K562 (cell line): Measurements from ENCODE around the gene WFDC13. TPM values are rescaled to one million over a fixed set of nuclear protein-coding genes. Genes with fewer than 3 reads are reported as not detected.

Source experiments
- ATAC-seq: fragments of 200-7000 bp; cut with Tn5 transposase; 3 replicates; pipeline ENCODE4 v1.9.1; 2020; ENCODE audit warnings: moderate library complexity
- BruUV-seq: library from RNA; stranded (reverse); fragments of 400-500 nt; replicated peaks from 2 replicates; lab custom pipeline; 2021; lab: Mats Ljungman, UMichigan
- CTCF ChIA-PET: fragments of 300-600 bp; formaldehyde crosslinking; extraction: SDS; loops from one replicate; lab custom pipeline; 2021; ENCODE audit warnings: low intra/inter-chr PET ratio; lab: Yijun Ruan, JAX
- POLR2A ChIA-PET: fragments of 300-600, 350-650 bp; sonication (Branson Sonifier 250); formaldehyde crosslinking; extraction: SDS; loops from one replicate; lab custom pipeline; 2021; ENCODE audit warnings: antibody characterized with exemption, inconsistent platforms; lab: Yijun Ruan, JAX
- DNase-seq, 4 experiments: peaks; one replicate each; pipeline versions ENCODE4 v3.0.0 to v3.0.0-alpha.2; 2011 to 2018; ENCODE audit warnings: low spot score in 3 of 4, mixed read lengths in 3 of 4; ENCODE audit errors: extremely low read depth in 1 of 4
- FAIRE-seq: peaks from 2 replicates; lab custom pipeline; 2011; peaks lifted over from hg19 to GRCh38; lab: Jason Lieb, UNC
- H2AFZ ChIP-seq: 2 replicates; pipeline ENCODE4 v1.6.0; 2011; ENCODE audit warnings: low read depth, low read length, control low read depth, inconsistent platforms
- H3K27ac ChIP-seq: fragments of 200-600 bp; 3 replicates; pipeline ENCODE4 v1.8.0; 2011; ENCODE audit warnings: low read depth, mild to moderate bottlenecking, control low read depth, inconsistent platforms, low read length, moderate library complexity, mixed read lengths; ENCODE audit errors: extremely low read depth
- H3K27me3 ChIP-seq, 2 experiments: fragments of 300-600 bp in 1 of 2; 2 replicates in 1 of 2; 3 replicates in 1 of 2; pipeline versions ENCODE4 v1.6.0 to v1.8.0; 2011; ENCODE audit warnings: inconsistent platforms in 2 of 2, low read length in 2 of 2, mild to moderate bottlenecking in 1 of 2, mixed read lengths in 1 of 2, moderate library complexity in 1 of 2; ENCODE audit not compliant: control insufficient read depth in 2 of 2, insufficient read depth in 2 of 2
- H3K36me3 ChIP-seq: fragments of 300-600 bp; 3 replicates; pipeline ENCODE4 v1.8.0; 2011; ENCODE audit warnings: mild to moderate bottlenecking, low read length, inconsistent platforms; ENCODE audit not compliant: control insufficient read depth, insufficient read depth
- H3K4me1 ChIP-seq, 2 experiments: fragments of 200-600 bp in 1 of 2; replicated peaks in 1 of 2; 2 replicates in 1 of 2; 3 replicates in 1 of 2; pipeline versions ENCODE4 v1.5.1 to v1.8.0; 2011; ENCODE audit warnings: inconsistent platforms in 2 of 2, low read length in 2 of 2, mild to moderate bottlenecking in 1 of 2, mixed read lengths in 1 of 2, moderate library complexity in 1 of 2; ENCODE audit not compliant: control insufficient read depth in 2 of 2, insufficient read depth in 2 of 2
- H3K4me2 ChIP-seq: 2 replicates; pipeline ENCODE4 v1.6.1; 2011; ENCODE audit warnings: low read length, control low read depth, inconsistent platforms, mixed read lengths; ENCODE audit not compliant: insufficient read depth
- H3K4me3 ChIP-seq: fragments of 200-600 bp; sonication (generic), shearing (Covaris generic); 2 replicates; pipeline ENCODE4 v1.5.1; 2016; ENCODE audit warnings: control low read depth, inconsistent platforms
- H3K79me2 ChIP-seq: fragments of 200-600 bp; 3 replicates; pipeline ENCODE4 v1.8.0; 2011; ENCODE audit warnings: low read length, inconsistent platforms; ENCODE audit not compliant: control insufficient read depth, insufficient read depth
- H3K9ac ChIP-seq, 2 experiments: 2 replicates each; pipeline versions ENCODE4 v1.6.0 to v1.6.1; 2011; ENCODE audit warnings: low read depth in 2 of 2, low read length in 2 of 2, control low read depth in 1 of 2, inconsistent platforms in 1 of 2, mild to moderate bottlenecking in 1 of 2, mixed read lengths in 1 of 2; ENCODE audit not compliant: insufficient read depth in 1 of 2
- H3K9me1 ChIP-seq: one replicate; pipeline ENCODE4 v1.6.0; 2011; ENCODE audit warnings: inconsistent platforms, mild to moderate bottlenecking, low read length, moderate library complexity; ENCODE audit not compliant: control insufficient read depth, insufficient read depth
- H3K9me3 ChIP-seq: replicated peaks from 2 replicates; pipeline ENCODE4 v1.5.1; 2011; ENCODE audit warnings: low read depth, low read length, inconsistent platforms; ENCODE audit not compliant: control insufficient read depth, insufficient read depth
- H4K20me1 ChIP-seq: replicated peaks from 2 replicates; pipeline ENCODE4 v1.6.1; 2011; ENCODE audit warnings: low read length, inconsistent platforms, mixed read lengths; ENCODE audit not compliant: control insufficient read depth, insufficient read depth
- BRF1 ChIP-seq: IDR thresholded peaks from 3 replicates; pipeline ENCODE4 v1.6.1; 2011; ENCODE audit warnings: borderline replicate concordance, mild to moderate bottlenecking; ENCODE audit not compliant: insufficient read length; ENCODE audit errors: extremely low read depth
- CBFA2T3 ChIP-seq: fragments of 450-650 bp; IDR thresholded peaks from 2 replicates; pipeline ENCODE4 v1.6.1; 2017
- DMBX1 ChIP-seq: fragments of 250-450 bp; sonication (Bioruptor Pico); IDR thresholded peaks from 2 replicates; pipeline ENCODE4 v1.8.0; 2022; ENCODE audit warnings: inconsistent platforms, mild to moderate bottlenecking, moderate library complexity, borderline replicate concordance
- HDAC8 ChIP-seq: fragments of 450-650 bp; IDR thresholded peaks from 2 replicates; pipeline ENCODE4 v1.6.1; 2016; ENCODE audit warnings: mild to moderate bottlenecking, missing genetic modification characterization, moderate library complexity, missing compliant biosample characterization
- LCOR ChIP-seq: sonication (generic); formaldehyde crosslinking; IDR thresholded peaks from 2 replicates; pipeline ENCODE4 v1.8.0; 2022; ENCODE audit warnings: mild to moderate bottlenecking, missing genetic modification reagents
- NELFE ChIP-seq: IDR thresholded peaks from 2 replicates; pipeline ENCODE4 v1.6.1; 2011; ENCODE audit warnings: mild to moderate bottlenecking; ENCODE audit not compliant: insufficient read depth, insufficient read length
- NR3C1 ChIP-seq: sonication (generic); formaldehyde crosslinking; IDR thresholded peaks from 2 replicates; pipeline ENCODE4 v1.8.1; 2022; ENCODE audit warnings: missing genetic modification reagents
- PHB2 ChIP-seq: fragments of 450-650 bp; IDR thresholded peaks from 2 replicates; pipeline ENCODE4 v1.6.1; 2017; ENCODE audit warnings: low read depth
- PHF20 ChIP-seq: fragments of 450-650 bp; IDR thresholded peaks from 2 replicates; pipeline ENCODE4 v1.6.1; 2018; ENCODE audit not compliant: partially characterized antibody
- PHF21A ChIP-seq: fragments of 450-650 bp; IDR thresholded peaks from 2 replicates; pipeline ENCODE4 v1.6.1; 2017; ENCODE audit warnings: low read depth, borderline replicate concordance
- SAFB2 ChIP-seq: fragments of 200-400 bp; formaldehyde crosslinking; IDR thresholded peaks from 2 replicates; pipeline ENCODE4 v1.6.1; 2018; ENCODE audit warnings: borderline replicate concordance, low read length, low read depth, moderate library complexity; ENCODE audit not compliant: severe bottlenecking
- SAP30 ChIP-seq: fragments of 200-600 bp; sonication (generic); IDR thresholded peaks from 2 replicates; pipeline ENCODE4 v1.6.1; 2012; ENCODE audit warnings: borderline replicate concordance, low read depth, mild to moderate bottlenecking, moderate library complexity, low read length, control low read depth, inconsistent platforms; ENCODE audit not compliant: insufficient read depth, poor library complexity, severe bottlenecking
- TBP ChIP-seq: optimal IDR thresholded peaks from 2 replicates; pipeline ENCODE3; 2011; ENCODE audit warnings: low read depth, low read length, improper control_type of control experiment
- ZNF263 ChIP-seq: sonication (generic); formaldehyde crosslinking; IDR thresholded peaks from 2 replicates; pipeline ENCODE4 v1.8.0; 2022; ENCODE audit warnings: mild to moderate bottlenecking, missing genetic modification reagents, borderline replicate concordance
- ZNF764 ChIP-seq: fragments of 250-450 bp; sonication (Bioruptor Pico); IDR thresholded peaks from 2 replicates; pipeline ENCODE4 v1.4.0; 2020; ENCODE audit warnings: low read depth, mild to moderate bottlenecking, moderate library complexity
- WGBS: fragments of 100-300 bp; shearing (Covaris generic); methylation state at CpG from one replicate; pipeline ENCODE4 v1.1.6; 2016; ENCODE audit warnings: low coverage, mixed read lengths; ENCODE audit not compliant: insufficient coverage; ENCODE audit errors: missing lambda C conversion rate; 5-methylcytosine and 5-hydroxymethylcytosine counted together
- in situ Hi-C: fragments of 300-500 bp; cut with MboI; formaldehyde crosslinking; loops from 4 replicates; pipeline ENCODE4 v1.15.0; 2018; ENCODE audit warnings: inconsistent platforms, mixed read lengths
- intact Hi-C: fragments of 100-400 bp; cut with micrococcal nuclease; formaldehyde crosslinking; loops from 2 replicates; pipeline ENCODE4 v1.14.2; 2022
- polyA plus RNA-seq, 8 experiments: library from polyadenylated mRNA; depleted of rRNA in 4 of 8; stranded (reverse) in 5 of 8; unstranded in 3 of 8; fragments of >200 nt; fragmentation: Nextera tagmentation in 2 of 8; fragmentation: Illumina TruSeq in 1 of 8; extraction: Ambion mirVana in 2 of 8; extraction: Trizol in 1 of 8; gene quantifications; 2 replicates each; pipeline versions ENCODE4 v1.2.1 to v1.2.3, GENCODE V29; 2011 to 2014; ENCODE audit warnings: inconsistent platforms in 1 of 8, missing spikeins in 1 of 8
- total RNA-seq, 7 experiments: library from RNA; depleted of rRNA in 6 of 7; stranded (reverse); fragments of >200 nt in 6 of 7; fragmentation: Illumina TruSeq in 2 of 7; extraction: Trizol in 2 of 7; gene quantifications; 2 replicates each; pipeline versions ENCODE4 v1.2.1 to v1.2.3, GENCODE V29; 2011 to 2021; ENCODE audit warnings: low replicate concordance in 1 of 7
- TF ChIP-seq, protein P1 (sequence below): fragments of 250-450 bp; sonication (Bioruptor Pico); IDR thresholded peaks from 2 replicates; pipeline ENCODE4 v1.4.0; 2020; ENCODE audit warnings: mild to moderate bottlenecking, moderate library complexity
- TF ChIP-seq, protein P2 (sequence below): fragments of 250-450 bp; sonication (Bioruptor Pico); IDR thresholded peaks from 2 replicates; pipeline ENCODE4 v1.5.0; 2022; ENCODE audit warnings: mild to moderate bottlenecking

The WFDC13 gene
- total and polyA plus RNA-seq, 9 of the 15 experiments (the other 6 are each of a cell fraction or from before 2014, with no cell fraction given), result not detected

DNA sequence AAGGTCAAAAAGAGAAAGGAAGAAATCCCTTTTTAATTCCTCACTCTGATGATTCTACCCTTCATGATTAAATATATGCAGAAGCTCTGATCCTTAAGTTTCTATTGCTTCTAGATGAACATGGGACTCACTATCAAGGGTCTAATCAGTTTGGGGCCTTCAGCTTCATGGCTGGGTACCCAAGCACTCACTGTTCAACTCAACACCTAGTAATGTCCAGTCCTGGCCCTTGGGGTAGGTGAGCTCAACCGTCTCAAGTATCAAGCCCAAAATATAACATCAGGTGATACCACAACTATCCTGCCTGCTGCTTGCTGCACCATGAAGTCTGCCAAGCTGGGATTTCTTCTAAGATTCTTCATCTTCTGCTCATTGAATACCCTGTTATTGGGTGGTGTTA, 20.2 kb downstream of the WFDC13 start, which contains the start of gene SPINT4:
SPINT4 (plus strand) TSS at position 301 of the 400 bp plus-strand sequence; CDS start at position 322, 21 bp downstream.
- 0% methylated on average over 1 of the region's 1 CpG for WGBS
- no peak within 1 kb of the TSS for H2AFZ ChIP-seq
- no peak within 1 kb of the TSS for H3K4me3 ChIP-seq
- ATAC-seq, result no peak
- H3K9me1 ChIP-seq, result no peaks in the 10 kb centered on the region
- H3K4me2 ChIP-seq, result no peak within 1 kb of the TSS
- H4K20me1 ChIP-seq, result no peaks in the 10 kb centered on the region
- no peak within 1 kb of the TSS for H3K9ac ChIP-seq
- no peaks in the 10 kb centered on the region for H3K4me1 ChIP-seq
- H3K9me3 ChIP-seq, result no peaks in the 10 kb centered on the region
- in situ Hi-C loops (no loop called here), intact Hi-C loops (no loop called here)
- no TSS peak for BruUV-seq
- H3K79me2 ChIP-seq, result no peaks in the 10 kb centered on the region
- ChIA-PET CTCF (no interaction called here), POLR2A (no interaction called here)
- H3K27me3 ChIP-seq, result no peaks in the 10 kb centered on the region; a peak in 1 of 5 replicates
- H3K36me3 ChIP-seq, result no peaks in the 10 kb centered on the region
- no peak for FAIRE-seq
- no peak for DNase-seq
- H3K27ac ChIP-seq, result no peak within 1 kb of the TSS
- no peak for TF ChIP-seq ZNF764 (CRISPR knock-in tag)
- no peak for TF ChIP-seq ZNF263 (CRISPR knock-in tag)
- no peak for TF ChIP-seq BRF1
- TF ChIP-seq CBFA2T3, result no peak
- TF ChIP-seq HDAC8 (tag), result no peak
- no peak for TF ChIP-seq PHF21A
- no peak for TF ChIP-seq PHB2
- no peak for TF ChIP-seq PHF20
- TF ChIP-seq SAFB2, result no peak
- TF ChIP-seq NELFE, result no peak
- TF ChIP-seq DMBX1 (CRISPR knock-in tag), result no peak
- TF ChIP-seq TBP, result no peak
- TF ChIP-seq LCOR (CRISPR knock-in tag), result no peak
- TF ChIP-seq, protein P1, sequence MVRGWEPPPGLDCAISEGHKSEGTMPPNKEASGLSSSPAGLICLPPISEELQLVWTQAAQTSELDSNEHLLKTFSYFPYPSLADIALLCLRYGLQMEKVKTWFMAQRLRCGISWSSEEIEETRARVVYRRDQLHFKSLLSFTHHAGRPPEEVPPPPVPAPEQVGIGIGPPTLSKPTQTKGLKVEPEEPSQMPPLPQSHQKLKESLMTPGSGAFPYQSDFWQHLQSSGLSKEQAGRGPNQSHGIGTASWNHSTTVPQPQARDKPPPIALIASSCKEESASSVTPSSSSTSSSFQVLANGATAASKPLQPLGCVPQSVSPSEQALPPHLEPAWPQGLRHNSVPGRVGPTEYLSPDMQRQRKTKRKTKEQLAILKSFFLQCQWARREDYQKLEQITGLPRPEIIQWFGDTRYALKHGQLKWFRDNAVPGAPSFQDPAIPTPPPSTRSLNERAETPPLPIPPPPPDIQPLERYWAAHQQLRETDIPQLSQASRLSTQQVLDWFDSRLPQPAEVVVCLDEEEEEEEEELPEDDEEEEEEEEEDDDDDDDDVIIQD (CRISPR knock-in tag), result no peak
- TF ChIP-seq, protein P2, sequence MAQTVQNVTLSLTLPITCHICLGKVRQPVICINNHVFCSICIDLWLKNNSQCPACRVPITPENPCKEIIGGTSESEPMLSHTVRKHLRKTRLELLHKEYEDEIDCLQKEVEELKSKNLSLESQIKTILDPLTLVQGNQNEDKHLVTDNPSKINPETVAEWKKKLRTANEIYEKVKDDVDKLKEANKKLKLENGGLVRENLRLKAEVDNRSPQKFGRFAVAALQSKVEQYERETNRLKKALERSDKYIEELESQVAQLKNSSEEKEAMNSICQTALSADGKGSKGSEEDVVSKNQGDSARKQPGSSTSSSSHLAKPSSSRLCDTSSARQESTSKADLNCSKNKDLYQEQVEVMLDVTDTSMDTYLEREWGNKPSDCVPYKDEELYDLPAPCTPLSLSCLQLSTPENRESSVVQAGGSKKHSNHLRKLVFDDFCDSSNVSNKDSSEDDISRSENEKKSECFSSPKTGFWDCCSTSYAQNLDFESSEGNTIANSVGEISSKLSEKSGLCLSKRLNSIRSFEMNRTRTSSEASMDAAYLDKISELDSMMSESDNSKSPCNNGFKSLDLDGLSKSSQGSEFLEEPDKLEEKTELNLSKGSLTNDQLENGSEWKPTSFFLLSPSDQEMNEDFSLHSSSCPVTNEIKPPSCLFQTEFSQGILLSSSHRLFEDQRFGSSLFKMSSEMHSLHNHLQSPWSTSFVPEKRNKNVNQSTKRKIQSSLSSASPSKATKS (CRISPR knock-in tag), result no peak
- no peak for TF ChIP-seq SAP30
- no peak for TF ChIP-seq NR3C1 (CRISPR knock-in tag)
